Measurements from ENCODE around the gene PATJ.
"Not testable (repeated sequence)": the region's sequence is repeated elsewhere in the genome, so short reads cannot be mapped to it uniquely, and the experiment has no call there.

PATJ gene

GRCh38 chr1:62126579-62127290 is 384.5 kb downstream of the PATJ start:
- Mint-ChIP-seq H3K27me3 (ENCODE audit: low read depth) (no peaks in the 10 kb centered on the region), H3K36me3 (ENCODE audit: low read depth) (no peaks in the 10 kb centered on the region), H3K4me3 (no peak overlapping the region), H3K4me1 (ENCODE audit: low read depth) (no peaks in the 10 kb centered on the region), H3K27ac (no peak overlapping the region), H3K9me3 (no peaks in the 10 kb centered on the region)

- Mint-ChIP-seq H3K27ac (no peak overlapping the region), H3K9me3 (no peaks in the 10 kb centered on the region), H3K27me3 (ENCODE audit: low read depth) (no peaks in the 10 kb centered on the region), H3K4me1 (ENCODE audit: low read depth) (no peaks in the 10 kb centered on the region), H3K4me3 (no peak overlapping the region), H3K36me3 (ENCODE audit: low read depth) (no peaks in the 10 kb centered on the region)
These were observed 386.5 kb downstream of the PATJ start for GRCh38 chr1:62128745-62129144.

GRCh38 chr1:62131093-62131725 is 388.9 kb downstream of the PATJ start:
- no peaks in the 10 kb centered on the region for H3K36me3 Mint-ChIP-seq (ENCODE audit: low read depth)
- no peaks in the 10 kb centered on the region for H3K27me3 Mint-ChIP-seq (ENCODE audit: low read depth)
- H3K4me3 Mint-ChIP-seq, result no peak overlapping the region
- H3K4me1 Mint-ChIP-seq (ENCODE audit: low read depth), result no peaks in the 10 kb centered on the region
- no peak overlapping the region for H3K27ac Mint-ChIP-seq
- H3K9me3 Mint-ChIP-seq, result no peaks in the 10 kb centered on the region

GRCh38 chr1:62138029-62138428 is 395.7 kb downstream of the PATJ start:
- no peaks in the 10 kb centered on the region for H3K27me3 Mint-ChIP-seq (ENCODE audit: low read depth)
- H3K4me1 Mint-ChIP-seq (ENCODE audit: low read depth), result no peaks in the 10 kb centered on the region
- no peaks in the 10 kb centered on the region for H3K9me3 Mint-ChIP-seq
- H3K36me3 Mint-ChIP-seq (ENCODE audit: low read depth), result no peaks in the 10 kb centered on the region
- H3K4me3 Mint-ChIP-seq, result no peak overlapping the region
- H3K27ac Mint-ChIP-seq, result no peak overlapping the region

- no peaks in the 10 kb centered on the region for H3K4me1 Mint-ChIP-seq (ENCODE audit: low read depth)
- no peaks in the 10 kb centered on the region for H3K27me3 Mint-ChIP-seq (ENCODE audit: low read depth)
- no peak overlapping the region for H3K4me3 Mint-ChIP-seq
- H3K27ac Mint-ChIP-seq, result no peak overlapping the region
- H3K9me3 Mint-ChIP-seq, result no peaks in the 10 kb centered on the region
- no peaks in the 10 kb centered on the region for H3K36me3 Mint-ChIP-seq (ENCODE audit: low read depth)
These were observed 397.1 kb downstream of the PATJ start for GRCh38 chr1:62139410-62139809.

GRCh38 chr1:62140666-62141065 is 398.4 kb downstream of the PATJ start:
- Mint-ChIP-seq H3K4me3 (no peak overlapping the region), H3K9me3 (no peaks in the 10 kb centered on the region), H3K36me3 (ENCODE audit: low read depth) (no peaks in the 10 kb centered on the region), H3K4me1 (ENCODE audit: low read depth) (no peaks in the 10 kb centered on the region), H3K27me3 (ENCODE audit: low read depth) (no peaks in the 10 kb centered on the region), H3K27ac (no peak overlapping the region)

- Mint-ChIP-seq H3K4me3 (no peak overlapping the region), H3K27me3 (ENCODE audit: low read depth) (no peaks in the 10 kb centered on the region), H3K27ac (no peak overlapping the region), H3K4me1 (ENCODE audit: low read depth) (no peaks in the 10 kb centered on the region), H3K36me3 (ENCODE audit: low read depth) (no peaks in the 10 kb centered on the region), H3K9me3 (no peaks in the 10 kb centered on the region)
These were observed 400.2 kb downstream of the PATJ start for GRCh38 chr1:62142496-62142895.

- no peaks in the 10 kb centered on the region for H3K27me3 Mint-ChIP-seq (ENCODE audit: low read depth)
- H3K4me1 Mint-ChIP-seq (ENCODE audit: low read depth), result no peaks in the 10 kb centered on the region
- H3K9me3 Mint-ChIP-seq, result no peaks in the 10 kb centered on the region
- no peaks in the 10 kb centered on the region for H3K36me3 Mint-ChIP-seq (ENCODE audit: low read depth)
- H3K27ac Mint-ChIP-seq, result no peak overlapping the region
- no peak overlapping the region for H3K4me3 Mint-ChIP-seq
These were observed 402.1 kb downstream of the PATJ start for GRCh38 chr1:62144238-62144831.

GRCh38 chr1:62159940-62160348 is 417.7 kb downstream of the PATJ start:
- H3K4me3 Mint-ChIP-seq, result no peak overlapping the region
- H3K27me3 Mint-ChIP-seq (ENCODE audit: low read depth), result no peaks in the 10 kb centered on the region
- H3K27ac Mint-ChIP-seq, result no peak overlapping the region

GRCh38 chr1:62161711-62162110 is 419.4 kb downstream of the PATJ start:
- Mint-ChIP-seq H3K4me1 (ENCODE audit: low read depth) (no peaks in the 10 kb centered on the region), H3K9me3 (no peaks in the 10 kb centered on the region), H3K4me3 (no peak overlapping the region), H3K27me3 (ENCODE audit: low read depth) (no peaks in the 10 kb centered on the region), H3K27ac (no peak overlapping the region), H3K36me3 (ENCODE audit: low read depth) (no peaks in the 10 kb centered on the region)

More at GRCh38 chr1:62159940-62160348, 417.7 kb downstream of the PATJ start:
- H3K36me3 Mint-ChIP-seq (ENCODE audit: low read depth), result no peaks in the 10 kb centered on the region
- H3K4me1 Mint-ChIP-seq (ENCODE audit: low read depth), result no peaks in the 10 kb centered on the region
- H3K9me3 Mint-ChIP-seq, result no peaks in the 10 kb centered on the region

- H3K27me3 Mint-ChIP-seq (ENCODE audit: low read depth); H3K4me1 Mint-ChIP-seq (ENCODE audit: low read depth); H3K27ac Mint-ChIP-seq; H3K4me3 Mint-ChIP-seq; H3K9me3 Mint-ChIP-seq; H3K36me3 Mint-ChIP-seq (ENCODE audit: low read depth): not testable (repeated sequence)
These were observed 428.1 kb downstream of the PATJ start for GRCh38 chr1:62170380-62170779.

- Mint-ChIP-seq H3K27me3 (ENCODE audit: low read depth) (peaks cover 4% of the 10 kb centered on the region), H3K27ac (no peak overlapping the region), H3K36me3 (ENCODE audit: low read depth) (no peaks in the 10 kb centered on the region), H3K4me1 (ENCODE audit: low read depth) (no peaks in the 10 kb centered on the region), H3K4me3 (no peak overlapping the region), H3K9me3 (no peaks in the 10 kb centered on the region)
These were observed 433.4 kb downstream of the PATJ start for GRCh38 chr1:62175568-62176179.

- Mint-ChIP-seq H3K36me3 (ENCODE audit: low read depth) (no peaks in the 10 kb centered on the region), H3K4me1 (ENCODE audit: low read depth) (no peaks in the 10 kb centered on the region), H3K27me3 (ENCODE audit: low read depth) (peaks cover 9% of the 10 kb centered on the region), H3K4me3 (no peak overlapping the region), H3K9me3 (no peaks in the 10 kb centered on the region), H3K27ac (no peak overlapping the region)
These were observed 434.5 kb downstream of the PATJ start for GRCh38 chr1:62176597-62177312.

GRCh38 chr1:62177621-62178020 is 435.3 kb downstream of the PATJ start:
- Mint-ChIP-seq H3K4me3 (no peak overlapping the region), H3K36me3 (ENCODE audit: low read depth) (no peaks in the 10 kb centered on the region), H3K4me1 (ENCODE audit: low read depth) (no peaks in the 10 kb centered on the region), H3K27ac (no peak overlapping the region), H3K9me3 (no peaks in the 10 kb centered on the region), H3K27me3 (ENCODE audit: low read depth) (peaks cover 11% of the 10 kb centered on the region)
